Loucy (cell line): ENCODE measurements around the gene CHIA.

ENCODE experiments used
- H2AFZ ChIP-seq: fragments of 200-600 bp; sonication (generic); 2 replicates; pipeline ENCODE4 v1.6.0; 2016; ENCODE audit warnings: antibody characterized with exemption, mild to moderate bottlenecking, low read length, moderate library complexity
- H3F3A ChIP-seq: fragments of 200-600 bp; 2 replicates; pipeline ENCODE4 v1.6.0; 2016; ENCODE audit warnings: antibody characterized with exemption, low read depth, mild to moderate bottlenecking
- H3K27me3 ChIP-seq: fragments of 200-600 bp; sonication (generic); 2 replicates; pipeline ENCODE4 v1.6.1; 2014; ENCODE audit warnings: low read length, mild to moderate bottlenecking; ENCODE audit not compliant: insufficient read depth, poor library complexity, severe bottlenecking
- H3K36me3 ChIP-seq: fragments of 200-600 bp; sonication (generic); 2 replicates; pipeline ENCODE4 v1.6.1; 2016; ENCODE audit warnings: low read length; ENCODE audit not compliant: insufficient read depth
- H3K4me1 ChIP-seq: fragments of 200-600 bp; sonication (generic); 2 replicates; pipeline ENCODE4 v1.5.1; 2014; ENCODE audit warnings: low read length, mild to moderate bottlenecking; ENCODE audit not compliant: insufficient read depth, poor library complexity, severe bottlenecking
- H3K4me2 ChIP-seq: fragments of 200-600 bp; sonication (generic); 2 replicates; pipeline ENCODE4 v1.6.0; 2014; ENCODE audit warnings: antibody characterized with exemption, low read length, low read depth, mild to moderate bottlenecking; ENCODE audit not compliant: poor library complexity, severe bottlenecking
- H3K4me3 ChIP-seq: fragments of 200-600 bp; sonication (generic); 2 replicates; pipeline ENCODE4 v1.5.1; 2014; ENCODE audit warnings: low read length, mild to moderate bottlenecking, mixed read lengths; ENCODE audit not compliant: poor library complexity, severe bottlenecking
- H3K79me2 ChIP-seq: fragments of 200-600 bp; sonication (generic); 2 replicates; pipeline ENCODE4 v1.6.1; 2014; ENCODE audit warnings: low read length; ENCODE audit not compliant: insufficient read depth
- H3K9ac ChIP-seq: fragments of 200-600 bp; sonication (generic); 2 replicates; pipeline ENCODE4 v1.6.0; 2014; ENCODE audit warnings: mild to moderate bottlenecking, low read depth, low read length, moderate library complexity; ENCODE audit not compliant: poor library complexity, severe bottlenecking
- H3K9me2 ChIP-seq: fragments of 200-600 bp; sonication (generic); replicated peaks from 2 replicates; pipeline ENCODE4 v1.6.1; 2016; ENCODE audit warnings: low read depth, low read length, mixed read lengths
- H3K9me3 ChIP-seq: fragments of 200-600 bp; sonication (generic); 2 replicates; pipeline ENCODE4 v1.6.1; 2014; ENCODE audit warnings: mild to moderate bottlenecking, antibody characterized with exemption, low read length, low read depth; ENCODE audit not compliant: insufficient read depth
- H4K20me1 ChIP-seq: fragments of 200-600 bp; sonication (generic); 2 replicates; pipeline ENCODE4 v1.6.0; 2014; ENCODE audit warnings: antibody characterized with exemption, low read length, mild to moderate bottlenecking; ENCODE audit not compliant: insufficient read depth, poor library complexity, severe bottlenecking
- CTCF ChIP-seq: fragments of 200-600 bp; sonication (generic); conservative IDR thresholded peaks from 2 replicates; pipeline ENCODE4 v1.5.1; 2014; ENCODE audit warnings: mild to moderate bottlenecking, antibody characterized with exemption, low read length
- EZH2phosphoT487 ChIP-seq: fragments of 200-600 bp; IDR thresholded peaks from 2 replicates; pipeline ENCODE4 v1.6.1; 2018; ENCODE audit warnings: antibody characterized with exemption, mild to moderate bottlenecking, moderate library complexity, borderline replicate concordance

CHIA gene

GRCh38 chr1:111271464-111271801 is 19.2 kb upstream of the CHIA start:
- H3K4me2 ChIP-seq: no peak overlapping the region
- no peaks in the 10 kb centered on the region for H3K79me2 ChIP-seq
- no peaks in the 10 kb centered on the region for H3K36me3 ChIP-seq
- H3F3A ChIP-seq: no peaks in the 10 kb centered on the region
- H3K9ac ChIP-seq: no peak overlapping the region
- no peak overlapping the region for H2AFZ ChIP-seq
- H3K9me3 ChIP-seq: no peaks in the 10 kb centered on the region
- no peaks in the 10 kb centered on the region for H4K20me1 ChIP-seq
- H3K4me1 ChIP-seq: no peaks in the 10 kb centered on the region
- TF ChIP-seq EZH2phosphoT487 (no peak), CTCF (no peak)
- no peaks in the 10 kb centered on the region for H3K27me3 ChIP-seq
- no peak overlapping the region for H3K4me3 ChIP-seq
- H3K9me2 ChIP-seq: no peaks in the 10 kb centered on the region

DNA sequence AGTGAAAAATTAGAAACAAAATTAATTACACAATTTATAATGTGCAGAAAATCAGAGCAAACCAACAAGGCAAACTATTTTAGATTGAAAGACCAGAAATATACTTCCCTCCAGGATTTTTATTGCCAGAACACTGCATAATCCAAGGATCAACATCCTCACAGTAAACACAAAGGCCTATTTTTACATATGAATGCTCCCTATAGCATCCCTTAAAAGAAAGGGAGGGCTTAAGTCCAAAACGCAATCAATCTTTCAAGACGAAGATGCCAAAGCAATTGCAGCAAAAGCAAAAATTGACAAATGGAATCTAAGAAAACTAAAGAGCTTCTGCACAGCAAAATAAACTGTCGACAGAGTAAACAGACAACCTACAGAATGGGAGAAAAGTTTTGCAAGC is 18.6 kb upstream of the CHIA start:
- no peak overlapping the region for H3K9ac ChIP-seq
- no peak overlapping the region for H2AFZ ChIP-seq
- no peaks in the 10 kb centered on the region for H3F3A ChIP-seq
- no peaks in the 10 kb centered on the region for H3K9me2 ChIP-seq
- H3K4me2 ChIP-seq: no peak overlapping the region
- no peak overlapping the region for H3K4me3 ChIP-seq
- no peaks in the 10 kb centered on the region for H3K36me3 ChIP-seq
- H3K79me2 ChIP-seq: no peaks in the 10 kb centered on the region
- H3K9me3 ChIP-seq: no peaks in the 10 kb centered on the region
- H3K4me1 ChIP-seq: no peaks in the 10 kb centered on the region
- TF ChIP-seq EZH2phosphoT487 (no peak), CTCF (no peak)
- H3K27me3 ChIP-seq: no peaks in the 10 kb centered on the region
- no peaks in the 10 kb centered on the region for H4K20me1 ChIP-seq

- Histone ChIP-seq H3K27me3 (no peaks in the 10 kb centered on the region), H3K79me2 (no peaks in the 10 kb centered on the region), H2AFZ (no peak overlapping the region), H3K4me2 (no peak overlapping the region), H3F3A (no peaks in the 10 kb centered on the region), H3K36me3 (no peaks in the 10 kb centered on the region), H3K9ac (no peak overlapping the region), H3K4me3 (no peak overlapping the region), H4K20me1 (no peaks in the 10 kb centered on the region), H3K4me1 (no peaks in the 10 kb centered on the region), H3K9me3 (no peaks in the 10 kb centered on the region), H3K9me2 (no peaks in the 10 kb centered on the region)
- TF ChIP-seq EZH2phosphoT487: no peak
These were observed 16.0 kb upstream of the CHIA start for GRCh38 chr1:111274653-111275052.

DNA sequence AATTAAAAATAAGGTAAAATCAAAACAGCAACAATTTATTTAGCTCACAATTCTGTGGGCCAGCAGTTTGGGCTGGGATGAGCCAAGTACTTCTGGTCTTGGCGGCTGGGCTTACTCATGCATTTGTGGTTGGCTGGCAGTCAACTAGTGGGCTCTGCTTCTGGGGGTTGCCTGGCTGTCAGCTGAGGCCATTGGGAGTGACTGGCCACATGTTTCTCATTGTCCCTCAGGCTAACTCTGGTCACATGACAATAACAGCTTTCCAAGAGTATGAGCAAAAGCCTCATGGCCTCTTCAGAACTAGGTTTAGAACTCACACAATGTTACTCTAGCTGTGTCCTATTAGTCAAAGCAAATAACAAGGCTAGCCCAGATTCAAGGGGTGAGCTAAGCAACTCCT is 15.6 kb upstream of the CHIA start:
- H3K4me1 ChIP-seq: no peaks in the 10 kb centered on the region
- no peaks in the 10 kb centered on the region for H3K9me3 ChIP-seq
- no peaks in the 10 kb centered on the region for H3K27me3 ChIP-seq
- H3F3A ChIP-seq: no peaks in the 10 kb centered on the region
- H4K20me1 ChIP-seq: no peaks in the 10 kb centered on the region
- no peak overlapping the region for H2AFZ ChIP-seq
- TF ChIP-seq EZH2phosphoT487 (no peak), CTCF (no peak)
- no peaks in the 10 kb centered on the region for H3K9me2 ChIP-seq
- no peaks in the 10 kb centered on the region for H3K36me3 ChIP-seq
- no peak overlapping the region for H3K4me3 ChIP-seq
- H3K79me2 ChIP-seq: no peaks in the 10 kb centered on the region
- no peak overlapping the region for H3K4me2 ChIP-seq
- no peak overlapping the region for H3K9ac ChIP-seq
